WERI-Rb-1 (cell line): ENCODE measurements around the gene BARHL1.
A peak's percentile ranks its signal among the peaks of the same experiment; 100 is the strongest.

Experiments
- DNase-seq: peaks from one replicate; pipeline ENCODE4 v3.0.0-alpha.2; 2020
- H3K27ac ChIP-seq: fragments of 250-450 bp; sonication (Bioruptor Pico); 2 replicates; pipeline ENCODE4 v1.5.1; 2020; ENCODE audit warnings: mild to moderate bottlenecking, moderate library complexity
- H3K27me3 ChIP-seq: fragments of 250-450 bp; sonication (Bioruptor Pico); 2 replicates; pipeline ENCODE4 v1.5.1; 2021; ENCODE audit warnings: mild to moderate bottlenecking, low read depth, moderate library complexity; ENCODE audit not compliant: insufficient read depth, severe bottlenecking
- H3K36me3 ChIP-seq: fragments of 250-450 bp; sonication (Bioruptor Pico); 2 replicates; pipeline ENCODE4 v1.5.1; 2020; ENCODE audit warnings: mild to moderate bottlenecking, moderate library complexity
- H3K4me3 ChIP-seq: 2 replicates; pipeline ENCODE4 v1.5.1; 2011; ENCODE audit warnings: low read depth, mild to moderate bottlenecking, control low read depth, low read length
- H3K9me3 ChIP-seq: fragments of 250-450 bp; sonication (Bioruptor Pico); 2 replicates; pipeline ENCODE4 v1.5.1; 2021; ENCODE audit warnings: mild to moderate bottlenecking, moderate library complexity; ENCODE audit not compliant: severe bottlenecking
- CTCF ChIP-seq: IDR thresholded peaks from 2 replicates; pipeline ENCODE4 v1.5.1; 2011; ENCODE audit warnings: low read depth, mild to moderate bottlenecking, control low read depth, inconsistent platforms, low read length

BARHL1 gene

DNA sequence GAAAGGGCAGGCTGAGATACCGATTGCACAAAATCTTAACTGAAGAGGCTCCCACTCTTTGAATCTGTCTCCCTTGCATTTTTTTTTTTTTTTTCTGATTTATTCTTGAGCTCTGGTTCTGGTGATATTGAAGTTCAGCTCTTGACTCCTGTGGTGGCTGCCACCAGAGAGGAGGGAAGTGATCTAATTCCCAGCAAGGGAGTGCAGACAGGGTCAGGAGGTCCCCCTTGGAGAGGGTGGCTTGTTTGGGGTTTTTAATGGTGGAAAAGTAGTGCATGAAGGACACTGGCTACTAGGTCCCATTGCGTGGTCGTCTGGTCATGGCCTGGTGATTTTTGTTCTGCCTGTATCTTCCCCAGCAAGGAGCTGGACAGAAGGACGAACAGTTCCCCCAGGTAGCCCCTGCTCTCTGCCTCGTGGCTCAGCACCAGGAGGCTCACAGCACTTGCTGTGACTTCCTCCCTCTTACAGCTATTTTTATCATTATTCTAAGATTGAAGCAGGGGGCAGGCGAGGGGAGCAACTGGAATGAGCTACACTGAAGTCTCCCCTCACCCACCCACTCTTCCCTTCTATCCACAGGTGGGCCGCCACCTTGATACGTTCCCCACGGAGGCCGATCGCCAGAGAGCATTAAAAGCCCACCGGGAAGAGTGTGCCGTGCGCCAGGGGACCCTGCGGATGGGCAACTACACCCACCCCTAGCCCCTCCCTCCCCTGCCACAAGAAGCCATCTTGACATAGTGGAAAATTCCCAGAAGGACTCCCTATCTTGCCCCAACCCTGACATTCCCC lies 10.4 kb upstream of the BARHL1 start:
- peaks cover 10% of the 10 kb centered on the region for H3K27me3 ChIP-seq
- no peak for DNase-seq
- TF ChIP-seq CTCF = no peak
- no peak overlapping the region for H3K27ac ChIP-seq
- H3K9me3 ChIP-seq = no peaks in the 10 kb centered on the region
- no peaks in the 10 kb centered on the region for H3K36me3 ChIP-seq
- no peak overlapping the region for H3K4me3 ChIP-seq

- H3K27me3 ChIP-seq = peaks cover 19% of the 10 kb centered on the region
- peak; percentile 72 for DNase-seq
Measured at GRCh38 chr9:132572921-132573320, 9.5 kb upstream of the BARHL1 start.

GRCh38 chr9:132575005-132575609 lies 7.3 kb upstream of the BARHL1 start:
- Histone ChIP-seq H3K4me3 (no peak overlapping the region), H3K36me3 (no peaks in the 10 kb centered on the region), H3K27ac (no peak overlapping the region), H3K27me3 (peaks cover 41% of the 10 kb centered on the region), H3K9me3 (no peaks in the 10 kb centered on the region)
- peak; percentile 94 for DNase-seq
- TF ChIP-seq CTCF = peak; percentile 98

More at GRCh38 chr9:132572921-132573320, 9.5 kb upstream of the BARHL1 start:
- TF ChIP-seq CTCF = no peak
- Histone ChIP-seq H3K9me3 (no peaks in the 10 kb centered on the region), H3K4me3 (no peak overlapping the region), H3K36me3 (no peaks in the 10 kb centered on the region), H3K27ac (no peak overlapping the region)

- H3K36me3 ChIP-seq = no peaks in the 10 kb centered on the region
- no peak for DNase-seq
- H3K27me3 ChIP-seq = peaks cover 48% of the 10 kb centered on the region
- TF ChIP-seq CTCF = no peak
- H3K27ac ChIP-seq = no peak overlapping the region
- no peak overlapping the region for H3K4me3 ChIP-seq
- no peaks in the 10 kb centered on the region for H3K9me3 ChIP-seq
Measured at GRCh38 chr9:132575811-132576210, 6.6 kb upstream of the BARHL1 start.

DNA sequence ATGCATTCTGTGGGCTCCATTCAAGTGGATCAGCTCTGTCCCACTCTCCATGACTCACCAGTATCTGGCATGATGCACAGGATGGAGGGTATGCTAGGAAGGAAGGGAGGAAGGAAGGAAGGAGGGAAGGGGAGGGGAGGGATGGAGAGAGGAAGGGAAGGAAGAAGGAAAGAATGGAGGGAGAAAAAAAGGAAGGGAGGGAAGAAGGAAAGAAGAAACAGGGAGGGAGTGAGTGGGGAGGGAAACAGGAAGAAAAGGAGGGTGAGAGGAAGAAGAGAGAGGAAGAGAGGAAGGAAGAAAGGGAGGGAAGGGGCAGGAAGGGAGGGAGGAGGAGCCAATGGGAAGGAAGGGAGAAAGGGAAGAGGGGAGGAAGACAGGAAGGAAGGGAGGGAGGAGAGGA lies 5.3 kb upstream of the BARHL1 start:
- DNase-seq = no peak
- no peak overlapping the region for H3K27ac ChIP-seq
- H3K27me3 ChIP-seq = peaks cover 61% of the 10 kb centered on the region
- no peak overlapping the region for H3K4me3 ChIP-seq
- TF ChIP-seq CTCF = no peak
- H3K36me3 ChIP-seq = no peaks in the 10 kb centered on the region
- peaks cover under 1% of the 10 kb centered on the region for H3K9me3 ChIP-seq
